HFF-Myc (cell line): ENCODE results near the gene ZNF70.

Experiments used
- DNase-seq: peaks from one replicate; pipeline ENCODE4 v3.0.0-alpha.2; 2011; ENCODE audit warnings: low read depth; ENCODE audit errors: extremely low read depth
- H3K4me3 ChIP-seq: replicated peaks from 2 replicates; pipeline ENCODE4 v1.5.1; 2011; ENCODE audit warnings: low read depth, mild to moderate bottlenecking, control low read depth, low read length
- TF ChIP-seq, protein P1 (sequence below): IDR thresholded peaks from 2 replicates; pipeline ENCODE4 v1.5.1; 2012; ENCODE audit warnings: mild to moderate bottlenecking, low read depth, low read length, control low read depth; ENCODE audit errors: missing control alignments

Gene ZNF70

DNA sequence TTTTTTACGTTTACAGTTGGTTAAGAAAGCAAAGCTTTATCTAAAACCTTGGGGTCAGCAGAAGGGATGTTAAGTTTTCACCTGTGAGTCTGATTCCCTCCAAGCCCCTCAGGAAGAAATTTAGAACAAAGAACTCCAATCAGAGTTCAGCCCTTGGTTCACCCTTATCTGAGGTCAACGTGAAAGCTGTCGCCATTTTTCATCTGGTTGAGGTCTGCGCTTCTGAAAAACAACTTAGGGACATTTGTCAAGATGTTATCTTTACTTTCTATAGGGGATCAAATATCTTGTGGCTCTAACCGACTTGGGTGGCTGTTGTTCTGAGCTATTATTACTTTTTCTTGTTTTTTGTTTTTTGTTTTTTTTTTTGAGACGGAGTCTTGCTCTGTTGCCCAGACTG lies 30.1 kb downstream of the ZNF70 start:
- TF ChIP-seq, protein P1, sequence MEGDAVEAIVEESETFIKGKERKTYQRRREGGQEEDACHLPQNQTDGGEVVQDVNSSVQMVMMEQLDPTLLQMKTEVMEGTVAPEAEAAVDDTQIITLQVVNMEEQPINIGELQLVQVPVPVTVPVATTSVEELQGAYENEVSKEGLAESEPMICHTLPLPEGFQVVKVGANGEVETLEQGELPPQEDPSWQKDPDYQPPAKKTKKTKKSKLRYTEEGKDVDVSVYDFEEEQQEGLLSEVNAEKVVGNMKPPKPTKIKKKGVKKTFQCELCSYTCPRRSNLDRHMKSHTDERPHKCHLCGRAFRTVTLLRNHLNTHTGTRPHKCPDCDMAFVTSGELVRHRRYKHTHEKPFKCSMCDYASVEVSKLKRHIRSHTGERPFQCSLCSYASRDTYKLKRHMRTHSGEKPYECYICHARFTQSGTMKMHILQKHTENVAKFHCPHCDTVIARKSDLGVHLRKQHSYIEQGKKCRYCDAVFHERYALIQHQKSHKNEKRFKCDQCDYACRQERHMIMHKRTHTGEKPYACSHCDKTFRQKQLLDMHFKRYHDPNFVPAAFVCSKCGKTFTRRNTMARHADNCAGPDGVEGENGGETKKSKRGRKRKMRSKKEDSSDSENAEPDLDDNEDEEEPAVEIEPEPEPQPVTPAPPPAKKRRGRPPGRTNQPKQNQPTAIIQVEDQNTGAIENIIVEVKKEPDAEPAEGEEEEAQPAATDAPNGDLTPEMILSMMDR, result no peak
- H3K4me3 ChIP-seq, result no peak overlapping the region
- DNase-seq, result no peak

DNA sequence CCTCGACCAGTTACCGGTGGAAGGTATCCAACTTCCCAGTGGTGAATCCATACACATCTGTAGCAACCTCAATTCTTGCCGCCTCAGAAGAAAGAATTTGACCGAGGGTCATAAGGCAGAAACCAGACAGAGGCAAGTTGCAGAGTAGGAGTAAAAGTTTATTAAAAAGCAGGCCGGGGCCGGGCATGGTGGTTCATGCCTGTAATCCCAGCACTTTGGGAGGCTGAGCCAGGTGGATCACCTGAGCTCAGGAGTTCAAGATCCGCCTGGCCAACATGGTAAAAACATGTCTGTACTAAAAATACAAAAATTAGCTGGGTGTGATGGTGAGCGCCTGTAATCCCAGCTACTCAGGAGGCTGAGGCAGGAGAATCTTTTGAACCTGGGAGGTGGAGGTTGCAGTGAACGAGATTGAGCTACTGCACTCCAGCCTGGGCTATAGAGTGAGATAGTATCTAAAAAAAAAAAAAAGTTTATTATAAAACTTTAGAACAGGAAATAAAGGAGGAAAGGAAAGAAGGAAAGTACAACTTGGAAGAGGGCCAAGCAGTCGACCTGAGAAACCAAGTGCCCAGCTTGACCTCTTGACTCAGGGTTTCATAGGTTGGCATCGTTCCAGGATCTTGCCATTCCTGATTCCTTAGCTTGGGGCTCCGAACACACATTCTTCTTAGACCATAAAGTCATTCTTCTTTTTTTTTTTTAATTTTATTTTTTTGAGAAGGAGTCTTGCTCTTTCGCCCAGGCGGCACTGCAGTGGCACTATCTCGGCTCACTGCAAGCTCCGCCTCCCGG lies 32.3 kb downstream of the ZNF70 start:
- H3K4me3 ChIP-seq, result no peak overlapping the region
- TF ChIP-seq, protein P1, result no peak
- no peak for DNase-seq

DNA sequence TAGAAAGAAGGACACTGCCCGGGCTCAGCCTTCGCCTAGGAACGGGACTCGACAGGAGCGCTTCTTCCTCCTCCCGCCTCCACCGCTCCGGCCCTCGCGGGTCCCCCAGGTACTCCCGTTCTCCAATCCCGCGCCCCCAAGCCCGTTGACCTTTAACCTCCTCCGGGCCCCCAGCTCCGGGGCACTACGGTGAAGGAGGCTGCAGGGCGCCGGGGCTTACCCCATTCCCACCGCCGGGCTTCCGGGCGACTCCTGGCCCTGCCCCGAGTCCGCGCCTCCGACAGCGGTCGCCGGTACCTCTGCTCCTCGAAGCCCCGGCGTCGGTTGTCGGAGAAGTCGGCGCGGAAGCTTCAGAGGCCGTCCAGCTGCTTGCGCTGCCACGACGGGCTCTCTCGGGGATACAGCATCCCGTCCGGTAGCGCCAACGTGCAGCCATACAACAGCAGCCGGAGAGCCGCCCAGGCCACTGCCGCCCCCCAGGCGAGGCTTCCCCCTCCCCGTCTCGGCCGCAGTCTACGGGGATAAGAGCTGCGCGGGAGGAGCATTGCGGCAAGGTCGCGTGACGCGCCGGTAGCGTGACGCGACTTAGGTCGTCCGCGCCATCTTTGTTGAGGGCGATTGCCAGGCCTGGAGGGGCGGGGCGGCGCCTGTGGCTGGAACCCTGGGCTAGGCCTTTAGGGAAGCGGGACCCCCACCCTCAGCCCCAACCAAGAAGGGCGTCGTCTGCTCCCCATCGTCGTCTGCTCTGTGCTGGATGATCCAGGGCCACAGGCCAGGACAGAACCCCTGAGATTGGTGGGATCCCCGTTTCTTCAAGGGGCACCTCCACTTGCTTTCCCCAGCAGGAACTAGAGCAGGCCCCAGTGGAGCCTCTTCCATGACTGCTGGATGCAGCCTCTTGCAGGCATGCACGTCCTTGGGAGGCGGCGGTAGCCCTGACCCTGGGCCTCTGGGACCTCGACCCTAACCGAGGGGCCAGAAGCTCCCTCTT lies 33.8 kb downstream of the ZNF70 start:
- TF ChIP-seq, protein P1, result no peak
- peak overlapping the region; percentile 58 for H3K4me3 ChIP-seq
- DNase-seq, result peak; percentile 40

- TF ChIP-seq, protein P1, result no peak
- DNase-seq, result no peak
- H3K4me3 ChIP-seq, result peak overlapping the region; percentile 58
These were observed 35.0 kb downstream of the ZNF70 start for GRCh38 chr22:23715806-23716375.

DNA sequence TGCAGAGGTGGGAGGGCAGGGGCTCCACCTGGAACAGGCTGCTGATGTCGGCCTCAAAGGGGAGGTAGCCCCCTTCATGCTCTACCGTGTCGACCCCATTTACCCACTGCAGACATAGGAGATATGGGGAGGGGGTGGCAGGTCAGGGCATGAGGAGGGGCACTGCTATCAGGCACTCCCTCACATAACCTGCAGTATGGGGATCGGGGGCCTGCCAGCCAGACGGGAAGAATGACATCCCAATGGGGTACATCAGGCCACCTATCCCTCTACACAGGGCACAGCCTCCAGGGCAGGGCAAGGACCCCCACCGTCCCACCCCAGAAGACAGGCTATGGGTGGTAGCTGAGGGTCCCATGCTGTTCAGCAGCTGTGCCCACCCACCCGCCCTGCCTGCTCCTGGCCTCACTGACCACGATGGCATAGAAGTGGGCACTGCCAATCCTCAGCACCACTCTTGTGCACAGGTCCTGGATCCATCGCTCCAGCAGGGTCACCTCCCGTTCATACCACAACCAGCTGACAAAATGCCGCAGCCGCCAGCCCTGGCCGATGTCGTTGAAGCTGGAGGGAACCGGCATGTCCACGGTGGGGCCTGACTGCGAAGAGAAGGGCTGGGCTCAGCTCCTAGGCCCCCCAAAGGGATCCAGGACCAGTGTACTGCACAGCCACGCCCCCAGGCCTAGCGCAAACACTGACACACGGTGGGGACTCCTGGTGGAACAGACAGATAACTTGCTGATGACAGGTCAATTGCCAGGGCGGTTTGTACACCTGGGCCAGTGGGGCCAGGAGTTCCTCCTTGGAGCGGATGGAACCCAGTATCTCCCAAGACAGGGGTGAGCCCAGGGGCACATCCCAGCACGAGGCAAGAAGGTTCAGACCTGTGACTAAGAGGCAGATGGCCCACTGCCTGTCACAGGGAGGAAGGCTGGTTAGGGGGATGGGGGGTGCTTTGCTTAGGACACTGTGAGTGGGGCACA lies 36.0 kb downstream of the ZNF70 start:
- H3K4me3 ChIP-seq, result no peak overlapping the region
- DNase-seq, result no peak
- TF ChIP-seq, protein P1, result no peak
